ENCODE data around the gene TPH1.

Gene TPH1

DNA sequence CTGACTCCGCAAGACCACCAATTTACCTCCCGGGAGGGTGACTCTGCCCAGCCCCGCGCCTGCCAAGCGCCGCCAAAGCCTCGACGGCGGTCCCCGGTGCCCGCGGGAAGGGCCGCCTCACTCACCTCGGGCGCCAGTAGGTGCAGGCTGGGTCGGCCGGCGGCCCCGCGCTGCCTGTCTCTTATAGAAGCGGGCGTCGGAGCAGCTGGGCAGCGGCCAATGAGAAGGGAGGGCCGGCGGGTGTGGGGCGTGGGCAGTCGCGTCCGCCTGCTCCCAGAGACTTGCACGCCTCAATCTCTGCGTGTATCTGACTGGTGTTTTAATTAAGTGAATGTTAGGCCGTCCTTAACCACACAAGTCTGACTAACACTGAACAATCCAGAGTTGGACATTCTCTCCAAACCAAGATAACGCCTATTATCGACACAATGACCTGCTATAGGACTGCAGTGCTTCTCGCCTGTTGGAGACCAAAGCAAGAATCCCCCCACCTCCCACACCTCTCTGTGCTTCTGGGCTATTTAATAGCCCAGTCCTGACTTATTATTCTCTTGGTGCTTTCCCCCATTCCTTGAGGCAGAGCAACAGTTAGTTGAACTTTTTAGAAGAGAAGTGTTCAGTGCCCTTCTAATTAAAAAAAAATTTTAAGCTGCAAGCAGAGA lies at the start of gene TPH1:
TPH1 (minus strand) TSS at position 154 of the 662 bp plus-strand sequence. CDS start 5,507 bp downstream, outside the sequence.
- DNase-seq (ENCODE audit: low spot score) = no peak

DNA sequence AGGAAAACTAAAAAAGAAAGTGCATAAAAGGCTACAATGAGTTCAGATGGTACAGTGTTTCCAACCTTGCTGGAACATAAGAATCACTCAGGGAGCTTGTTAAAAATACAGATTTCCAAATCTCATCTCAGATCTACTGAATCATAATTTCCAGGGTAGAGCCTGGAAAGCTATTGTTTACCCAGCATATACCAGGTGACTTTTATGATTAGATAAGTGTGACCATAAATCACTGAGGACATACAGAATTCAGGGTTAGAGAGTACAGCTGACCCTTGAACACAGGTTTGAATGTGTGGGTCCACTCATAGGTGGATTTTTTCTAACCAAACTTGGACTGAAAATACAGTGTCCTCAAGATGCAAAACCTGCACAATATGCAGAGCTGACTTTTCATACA lies 47.9 kb upstream of the TPH1 start:
- no peak for DNase-seq (ENCODE audit: low spot score)

DNA sequence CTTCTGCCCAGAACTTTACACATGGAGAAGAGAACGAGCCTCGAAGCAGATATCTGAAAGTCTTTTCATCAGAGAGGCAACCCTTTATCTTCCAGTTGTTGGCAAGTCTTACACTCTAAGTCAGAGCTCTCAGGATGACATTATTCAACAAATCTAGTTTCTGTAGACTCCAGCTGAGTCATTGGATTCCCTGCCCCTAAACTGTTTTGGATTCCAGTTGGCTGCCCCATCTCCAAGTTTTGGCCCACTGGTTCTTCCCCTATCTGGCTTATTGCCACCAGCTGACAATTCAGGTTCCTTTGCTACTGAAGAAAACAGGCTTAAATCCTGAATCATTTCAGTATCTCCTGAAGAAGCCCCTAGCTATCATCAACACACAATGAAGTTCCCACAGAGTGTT lies 45.7 kb upstream of the TPH1 start:
- no peak for DNase-seq (ENCODE audit: low spot score)

DNA sequence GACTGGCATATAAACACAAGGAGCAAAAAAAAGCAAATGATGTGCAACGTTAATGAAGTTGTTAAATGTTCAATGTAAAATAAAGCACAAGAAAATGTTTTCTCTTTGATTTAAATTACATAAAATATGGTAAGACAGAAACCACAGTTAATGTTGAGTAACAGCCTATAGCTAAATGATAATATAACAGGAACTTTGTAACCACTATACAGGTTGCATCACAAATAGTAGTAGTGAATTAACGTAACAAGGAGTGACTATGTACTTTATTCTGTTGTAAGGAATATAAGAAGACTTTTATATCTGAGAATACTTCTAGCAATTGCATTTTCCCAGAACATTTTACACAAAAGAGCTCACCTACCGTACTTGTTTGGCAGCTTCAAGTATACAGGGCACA lies 42.9 kb upstream of the TPH1 start:
- no peak for DNase-seq (ENCODE audit: low spot score)

DNA sequence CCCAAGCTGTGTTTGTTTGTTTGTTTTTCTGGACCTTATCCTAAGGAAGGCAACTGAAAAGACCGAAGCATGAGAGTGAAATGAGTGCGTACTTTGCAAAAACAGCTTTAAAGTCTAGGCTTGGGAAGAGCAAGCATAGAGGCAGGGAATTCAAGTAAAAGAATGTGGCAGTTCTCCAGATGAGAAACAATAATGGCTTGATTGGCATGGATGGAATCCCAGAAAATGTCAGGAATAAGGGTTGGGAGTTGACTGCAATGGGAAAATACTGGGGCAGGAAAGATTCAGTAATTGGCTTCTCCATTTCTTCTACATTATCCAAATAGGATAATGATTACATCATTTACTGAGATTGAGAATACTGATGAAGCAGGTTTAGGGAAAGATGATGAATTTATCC lies 42.3 kb upstream of the TPH1 start:
- DNase-seq (ENCODE audit: low spot score) = no peak

DNA sequence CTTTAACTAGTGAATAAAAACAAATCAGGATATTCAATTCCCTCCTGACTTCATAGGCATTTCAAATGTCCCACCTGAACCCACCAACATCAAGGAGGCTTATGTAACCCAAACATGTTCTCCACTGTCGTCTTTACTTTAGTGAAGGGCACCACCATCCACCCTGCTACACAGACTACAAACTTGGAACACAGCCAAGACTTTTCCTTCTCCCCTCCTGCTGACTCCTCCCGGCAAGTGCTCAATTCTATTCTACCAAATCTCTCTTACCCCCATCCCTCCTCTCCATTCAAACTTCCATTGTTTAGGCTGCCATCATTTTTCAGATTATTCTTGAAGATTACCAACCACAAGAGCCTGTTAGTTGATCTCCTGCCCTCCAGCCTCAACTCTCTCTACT lies 35.5 kb upstream of the TPH1 start:
- DNase-seq (ENCODE audit: low spot score) = no peak

DNA sequence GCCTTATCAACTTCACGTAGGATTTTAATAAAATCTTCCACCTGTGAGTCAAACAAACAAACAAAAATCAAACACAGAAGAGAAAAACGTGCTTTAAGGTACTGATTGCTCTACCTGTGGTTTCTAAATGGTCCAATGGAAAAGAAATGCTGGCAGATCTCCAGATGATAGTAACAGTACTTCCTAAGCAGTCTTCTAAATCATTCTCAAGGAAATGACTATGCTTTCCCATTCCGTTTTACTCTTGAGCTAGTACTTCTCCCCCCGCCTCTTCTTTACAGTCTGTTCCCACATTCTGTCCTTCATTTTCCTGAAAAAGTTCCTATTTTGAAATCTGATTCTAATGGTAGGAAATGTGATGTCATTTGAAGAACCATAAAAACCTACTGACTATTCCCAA lies 34.4 kb upstream of the TPH1 start:
- no peak for DNase-seq (ENCODE audit: low spot score)

DNA sequence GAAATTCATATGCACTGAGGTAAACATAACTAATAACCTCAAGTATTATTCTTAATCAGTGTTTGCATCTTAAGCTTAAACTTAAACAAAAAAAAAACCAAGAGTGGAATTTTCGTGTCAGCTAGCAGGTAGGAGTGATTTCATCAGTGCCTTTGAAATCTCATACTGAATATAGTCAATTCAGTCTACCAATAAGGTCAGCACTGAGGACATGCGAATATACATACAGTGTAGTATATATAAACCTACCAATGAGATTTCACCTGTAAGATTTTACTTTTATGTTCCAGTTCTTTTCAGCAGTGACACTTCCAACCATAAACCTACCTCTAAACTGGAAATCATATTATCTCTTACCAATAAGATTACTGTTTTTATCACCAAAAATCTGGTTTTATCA lies 32.8 kb upstream of the TPH1 start:
- DNase-seq (ENCODE audit: low spot score) = no peak

DNA sequence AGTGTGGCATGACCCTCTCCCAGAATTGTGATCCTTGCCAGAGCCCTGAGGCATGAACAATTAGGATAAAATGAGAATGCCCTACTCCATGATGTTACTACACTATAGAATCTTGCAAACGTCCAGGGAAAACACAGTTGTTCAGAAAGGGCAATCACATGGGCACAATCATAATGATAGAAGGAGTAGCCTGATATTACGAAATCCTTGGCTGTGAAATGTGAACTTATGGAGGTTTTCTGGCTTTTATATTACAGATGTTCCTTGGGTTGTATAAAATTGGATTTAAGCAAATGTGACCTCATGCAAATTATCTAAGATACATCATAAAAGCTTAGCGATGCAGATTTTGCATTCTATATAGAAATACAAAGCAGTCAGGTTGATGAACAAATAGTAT lies 29.4 kb upstream of the TPH1 start:
- DNase-seq (ENCODE audit: low spot score) = no peak

DNA sequence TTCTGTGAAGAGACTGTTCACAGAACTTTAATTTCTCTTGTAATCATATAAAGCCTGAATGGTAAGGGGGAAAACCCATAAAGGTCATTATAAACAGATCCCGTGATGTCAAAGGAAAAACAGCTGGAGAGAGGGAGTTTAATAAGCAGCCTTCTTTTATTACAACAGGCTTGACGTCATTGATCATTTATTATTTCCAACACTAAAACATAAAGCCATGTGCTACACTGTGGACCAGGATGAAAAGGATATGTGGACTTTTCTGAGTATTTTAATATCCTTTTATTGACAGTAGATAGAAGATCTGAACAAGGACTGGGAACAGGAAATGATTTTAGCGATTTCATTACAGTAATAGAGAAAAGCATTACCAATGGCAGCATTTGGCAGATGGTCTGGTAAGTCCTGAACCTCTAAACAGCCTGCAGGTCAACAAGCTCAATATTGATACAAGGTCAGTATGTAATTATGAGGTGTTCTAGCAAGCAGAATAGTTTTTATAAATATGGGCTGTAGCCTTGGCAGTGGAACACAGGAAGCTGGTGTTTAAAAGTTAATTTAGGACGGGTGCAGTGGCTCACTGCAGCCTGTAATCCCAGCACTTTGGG lies 25.1 kb upstream of the TPH1 start:
- DNase-seq (ENCODE audit: low spot score) = no peak

DNA sequence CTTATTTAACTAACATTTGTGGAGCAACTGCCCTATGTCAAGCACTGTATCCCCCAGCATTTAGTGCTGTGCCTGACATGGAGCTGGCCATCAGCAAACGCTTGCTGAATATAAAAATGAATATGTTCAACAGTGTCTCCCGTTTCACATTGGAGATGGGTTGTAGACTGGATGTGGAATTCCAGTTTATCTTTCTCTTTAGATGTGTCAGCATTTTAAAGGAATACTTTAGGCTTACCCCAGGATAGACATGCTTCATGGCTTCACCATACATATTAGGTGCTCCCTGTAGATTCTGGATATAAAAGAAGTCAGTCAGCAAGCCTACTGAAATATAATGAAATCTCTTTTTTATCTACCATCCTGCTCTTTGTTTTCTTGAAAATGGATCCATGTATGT lies 21.3 kb upstream of the TPH1 start:
- DNase-seq (ENCODE audit: low spot score) = no peak

DNA sequence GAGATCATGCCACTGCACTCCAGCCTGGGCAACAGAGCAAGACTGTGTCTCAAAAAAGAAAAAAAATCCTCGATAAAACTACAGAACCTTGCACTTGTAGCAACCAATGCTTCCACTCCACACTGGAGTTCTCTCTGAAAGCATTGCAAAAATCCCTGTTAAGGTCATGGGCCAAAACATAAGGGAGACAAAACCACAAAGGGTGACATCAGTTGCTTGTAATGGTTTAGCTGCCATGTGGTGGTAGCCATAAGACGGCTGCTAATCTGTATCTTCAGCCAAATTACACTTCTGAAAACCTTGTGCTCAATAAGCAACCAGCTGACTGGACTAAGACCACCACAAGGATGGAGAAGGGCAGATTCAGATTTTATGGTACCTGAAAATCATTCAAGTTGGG lies 20.6 kb upstream of the TPH1 start:
- DNase-seq (ENCODE audit: low spot score) = no peak

DNA sequence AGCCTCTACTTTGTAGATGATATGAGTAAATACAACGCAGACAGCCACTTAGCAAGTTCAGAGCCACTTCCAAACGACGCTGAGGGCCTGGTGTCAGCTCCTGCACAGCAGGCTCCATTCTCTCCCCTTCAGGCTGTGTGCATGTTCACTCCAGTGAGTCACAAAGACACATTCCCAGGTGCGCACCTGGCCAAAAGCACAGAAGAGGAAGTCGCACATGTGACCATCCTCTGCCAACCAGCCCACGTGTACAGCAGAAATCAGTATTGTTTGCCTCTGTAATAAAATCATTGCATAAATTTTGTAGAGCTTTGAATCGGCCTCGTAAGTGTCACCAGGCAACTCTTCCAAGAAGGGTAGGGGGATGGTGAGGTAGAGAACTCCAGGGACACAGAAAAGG lies 19.5 kb upstream of the TPH1 start:
- DNase-seq (ENCODE audit: low spot score) = no peak

DNA sequence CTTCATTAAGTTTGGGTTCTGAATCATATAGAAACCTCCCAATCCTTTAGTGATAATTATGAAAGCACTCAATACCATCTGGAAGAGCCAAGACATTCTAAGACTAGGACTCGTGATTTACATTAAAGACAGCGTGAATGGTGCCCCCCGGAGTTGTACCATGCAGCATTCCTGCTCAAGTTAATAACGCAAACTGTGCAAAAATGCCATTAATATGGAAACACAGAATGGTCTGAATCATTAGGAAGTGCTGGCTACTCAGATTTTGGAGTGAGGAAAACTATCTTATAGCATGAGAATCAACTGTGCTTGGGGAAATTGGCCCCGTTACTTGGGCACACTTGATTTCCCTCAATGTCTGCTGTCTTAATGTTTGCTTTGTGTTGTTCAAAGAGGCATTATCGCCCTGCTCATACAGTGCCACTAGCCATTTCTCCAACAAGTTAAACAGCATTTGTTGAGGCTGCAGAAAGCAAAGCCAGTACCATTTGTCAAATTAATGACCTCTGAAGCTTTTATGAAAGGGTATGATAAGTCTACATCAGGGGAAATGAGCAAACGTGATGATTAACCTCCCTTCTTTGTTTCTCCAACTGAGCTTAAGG lies 18.5 kb upstream of the TPH1 start:
- DNase-seq (ENCODE audit: low spot score) = no peak

DNA sequence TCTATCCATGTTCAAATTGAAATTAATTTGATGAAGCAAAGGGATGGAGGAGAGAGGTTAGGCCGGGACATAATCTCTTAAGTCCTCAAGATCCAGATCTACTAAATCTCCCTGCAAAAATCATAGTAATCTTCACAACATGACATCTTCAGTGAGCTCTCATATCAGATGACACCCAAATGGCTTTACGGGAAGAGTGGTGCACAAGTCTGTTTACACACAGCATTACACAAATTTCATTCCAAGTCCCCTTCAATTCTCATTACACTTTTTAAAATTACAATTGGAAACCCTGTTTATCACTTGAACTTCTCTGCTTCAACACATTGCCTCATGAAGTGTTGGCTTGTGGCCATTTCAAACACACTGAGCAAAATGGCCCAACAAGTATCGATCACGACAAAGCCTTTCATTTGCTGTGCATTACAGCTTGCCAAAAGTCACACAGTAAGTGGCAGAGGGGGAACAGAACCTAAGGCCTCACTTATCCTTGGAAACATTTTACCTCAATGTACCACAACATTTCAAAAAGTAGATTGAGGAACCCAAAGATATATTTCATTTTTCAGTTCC lies 17.9 kb upstream of the TPH1 start:
- no peak for DNase-seq (ENCODE audit: low spot score)

DNA sequence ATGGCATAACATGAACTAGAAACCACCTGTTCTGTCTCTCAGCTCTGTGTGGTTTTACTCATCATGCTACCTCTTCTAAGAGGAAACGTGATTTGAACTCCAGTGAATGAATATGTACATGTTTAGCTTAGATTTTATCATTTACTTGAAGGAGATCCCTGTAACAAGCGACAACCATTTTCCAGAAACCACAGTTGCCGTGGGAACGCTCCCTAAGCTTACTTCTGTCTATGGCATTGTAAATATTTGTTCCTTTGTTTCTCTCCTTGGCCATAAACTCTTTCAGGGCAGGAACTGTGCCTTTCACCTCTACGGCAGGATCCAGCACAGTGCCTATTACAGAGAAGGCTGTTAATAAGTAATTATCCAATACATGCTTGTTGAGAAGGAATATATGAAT lies 17.1 kb upstream of the TPH1 start:
- DNase-seq (ENCODE audit: low spot score) = no peak

DNA sequence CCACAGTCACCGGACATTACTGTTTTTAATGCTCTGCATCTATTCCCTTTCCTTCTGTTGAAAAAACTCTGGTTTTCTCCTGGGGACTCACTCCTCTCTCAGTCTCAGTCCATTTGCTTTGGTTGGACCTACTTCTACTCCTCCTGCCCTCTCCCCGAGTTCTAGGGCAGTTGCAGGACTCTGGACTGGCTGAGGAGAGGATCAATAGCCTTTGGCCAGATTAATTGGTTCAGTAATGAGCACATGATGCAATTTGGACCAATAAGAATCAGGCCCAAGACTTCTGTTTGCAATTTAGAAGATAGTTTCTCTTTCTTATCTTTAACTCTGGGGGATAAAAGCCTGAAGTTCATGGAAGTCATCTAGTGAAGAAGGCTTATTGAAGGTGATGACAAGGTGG lies 15.3 kb upstream of the TPH1 start:
- DNase-seq (ENCODE audit: low spot score) = no peak

DNA sequence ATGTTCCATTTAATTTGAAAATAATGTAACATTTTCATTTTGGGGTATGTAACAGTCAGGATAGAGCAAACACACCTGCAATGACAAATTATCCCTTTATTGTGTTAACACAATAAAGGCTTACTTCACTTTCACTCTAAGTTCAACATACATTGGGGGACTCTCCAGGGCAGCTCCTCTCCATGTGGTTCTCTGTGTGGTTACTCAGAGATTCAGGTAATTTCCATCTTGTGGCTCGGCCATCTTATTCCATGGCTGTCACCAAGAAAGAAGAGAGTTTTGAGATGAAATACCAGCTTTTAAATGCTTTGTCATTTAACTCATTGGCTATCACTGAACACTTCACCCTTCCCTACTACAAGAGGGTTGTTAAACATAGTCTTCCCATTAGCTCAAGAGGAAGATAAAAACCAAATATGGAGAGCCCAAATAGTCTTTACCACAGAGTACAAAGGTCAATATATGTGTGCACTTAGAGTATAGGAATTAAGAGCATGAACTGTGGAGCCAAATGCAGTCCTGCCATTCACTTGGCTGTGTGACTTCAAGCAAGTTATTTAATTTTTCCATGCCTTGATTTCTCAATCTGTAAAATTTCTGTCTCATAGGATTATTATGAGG lies 10.6 kb upstream of the TPH1 start:
- DNase-seq (ENCODE audit: low spot score) = no peak

DNA sequence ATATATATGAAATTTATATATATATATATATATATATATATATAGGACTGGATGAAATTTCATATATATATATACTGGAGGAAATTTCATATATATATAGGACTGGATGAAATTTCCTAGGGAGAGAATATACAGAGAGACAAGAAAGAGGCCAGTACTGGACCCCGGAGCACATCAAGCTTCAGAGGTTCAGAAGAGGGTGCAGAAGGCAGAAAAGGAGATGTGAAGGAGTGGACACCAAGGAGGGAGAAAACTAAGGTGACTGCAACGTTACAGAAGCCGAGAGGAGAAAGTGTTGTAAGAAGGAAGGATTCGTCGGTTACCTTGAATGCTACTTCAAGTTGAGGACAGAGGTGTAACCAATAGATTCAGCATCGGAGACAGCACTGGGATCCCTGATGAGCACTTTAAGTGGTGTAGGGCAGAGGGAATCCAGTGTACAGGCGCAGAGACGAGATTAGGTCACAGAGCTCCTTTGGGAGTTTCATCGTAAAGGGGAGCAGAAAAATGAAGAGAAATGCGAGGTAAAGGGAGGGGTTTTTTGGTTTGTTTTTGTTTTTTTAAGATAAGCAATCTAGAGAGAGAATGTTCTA lies 8.5 kb upstream of the TPH1 start:
- no peak for DNase-seq (ENCODE audit: low spot score)

DNA sequence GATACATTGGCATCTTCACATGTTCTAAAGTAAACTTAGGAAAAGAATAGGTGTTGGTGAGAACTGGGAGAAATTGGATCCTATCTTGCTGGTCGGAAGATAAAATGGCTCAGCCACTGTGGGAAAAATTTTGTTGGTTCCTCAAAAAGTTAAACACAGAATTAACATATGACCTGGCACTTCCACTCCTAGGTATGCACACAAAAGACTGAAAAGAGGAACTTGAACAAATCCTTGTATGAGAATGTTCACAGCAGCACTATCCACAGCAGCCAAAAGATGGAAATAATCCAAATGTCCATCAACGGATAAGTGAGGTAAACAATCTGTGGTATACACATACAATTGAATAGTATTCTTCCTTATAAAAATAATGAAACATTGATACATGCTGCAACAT lies 4.8 kb upstream of the TPH1 start:
- no peak for DNase-seq (ENCODE audit: low spot score)

DNA sequence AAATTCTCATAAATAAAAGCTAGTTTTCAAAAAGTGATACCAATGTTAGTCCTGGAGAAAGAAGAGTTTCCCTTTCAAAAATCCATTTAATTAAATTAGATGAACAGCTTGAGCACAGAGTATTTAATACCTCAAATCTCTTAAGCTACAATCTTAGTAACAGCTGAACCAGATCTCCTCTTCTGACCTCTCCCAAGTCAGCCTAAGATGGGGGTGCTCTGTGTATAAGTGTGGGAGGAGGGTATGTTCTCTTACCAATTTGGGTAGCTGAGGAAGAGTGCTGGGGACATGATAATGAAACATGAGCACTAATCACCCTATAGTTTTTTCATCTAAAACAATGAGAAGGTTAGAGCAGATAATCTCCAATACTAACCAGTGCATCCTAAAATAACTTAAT lies 9.6 kb downstream of the TPH1 start:
- no peak for DNase-seq (ENCODE audit: low spot score)

DNA sequence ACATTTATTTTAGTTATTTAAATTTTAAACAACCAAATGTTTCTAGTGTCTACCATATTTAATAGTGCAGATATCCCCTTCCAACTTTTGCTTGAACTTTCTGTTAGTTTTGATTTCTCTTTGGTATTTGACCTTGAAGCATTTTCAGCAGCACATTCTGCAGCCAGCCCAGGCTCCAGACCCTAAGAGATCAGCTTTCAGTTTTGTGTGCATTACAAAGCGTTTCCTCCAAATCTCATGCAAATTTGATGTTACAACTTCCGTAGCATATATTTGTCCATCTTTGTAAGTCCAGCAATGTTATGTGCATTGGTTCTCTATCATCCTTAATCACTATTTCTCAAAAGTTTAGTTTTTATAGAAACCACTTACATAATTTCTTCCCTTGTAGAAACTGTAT lies 18.6 kb downstream of the TPH1 start:
- no peak for DNase-seq (ENCODE audit: low spot score)

DNA sequence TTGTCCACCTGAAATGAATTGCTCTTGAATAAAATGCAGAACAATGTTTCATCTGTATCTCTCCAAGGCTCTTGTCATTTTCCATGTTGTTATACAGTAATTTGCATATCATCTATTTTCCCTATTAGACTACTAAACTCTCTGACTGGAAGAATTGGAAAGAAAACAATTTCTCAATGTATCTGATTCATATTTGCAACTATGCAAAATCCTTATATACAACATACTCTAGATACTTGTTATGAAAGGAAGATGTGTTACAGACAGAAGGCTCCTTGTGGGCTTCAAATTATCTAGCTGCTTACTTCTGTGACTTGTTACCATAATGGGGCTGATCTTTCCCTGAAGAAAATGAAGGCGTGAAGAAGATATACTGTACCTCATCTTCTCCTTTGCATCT lies 23.6 kb downstream of the TPH1 start:
- no peak for DNase-seq (ENCODE audit: low spot score)

Data from CD4-positive, alpha-beta T cell treated with Interleukin-15 for 4 hours (primary cell).